HEK293T (cell line): ENCODE data around the gene GNB3.
"Not testable (repeated sequence)": the region's sequence is repeated elsewhere in the genome, so short reads cannot be mapped to it uniquely, and the experiment has no call there.

ENCODE experiments used
- CTCF ChIA-PET: fragments of 350-600 bp; formaldehyde crosslinking; extraction: SDS; loops from one replicate; lab custom pipeline; 2021; ENCODE audit warnings: antibody characterized with exemption, inconsistent platforms; lab: Yijun Ruan, JAX
- POLR2A ChIA-PET: fragments of 350-600 bp; formaldehyde crosslinking; extraction: SDS; loops from one replicate; lab custom pipeline; 2020; ENCODE audit warnings: antibody characterized with exemption, inconsistent platforms; lab: Yijun Ruan, JAX
- DNase-seq: peaks from one replicate; pipeline ENCODE4 v3.0.0; 2012; ENCODE audit warnings: mixed read lengths; ENCODE audit errors: extremely low spot score
- ARNT ChIP-seq: fragments of 450-650 bp; IDR thresholded peaks from 2 replicates; pipeline ENCODE4 v1.6.1; 2017; ENCODE audit warnings: mild to moderate bottlenecking
- BHLHE40 ChIP-seq: fragments of 450-650 bp; IDR thresholded peaks from 2 replicates; pipeline ENCODE4 v1.6.1; 2016; ENCODE audit warnings: mild to moderate bottlenecking, moderate library complexity, borderline replicate concordance
- CTBP1 ChIP-seq: fragments of 450-650 bp; IDR thresholded peaks from 2 replicates; pipeline ENCODE4 v1.6.1; 2016; ENCODE audit warnings: borderline replicate concordance
- ELF4 ChIP-seq: fragments of 450-650 bp; IDR thresholded peaks from 2 replicates; pipeline ENCODE4 v1.6.1; 2017; ENCODE audit warnings: antibody characterized with exemption
- FOXA1 ChIP-seq: fragments of 450-650 bp; IDR thresholded peaks from 2 replicates; pipeline ENCODE4 v1.6.1; 2016; ENCODE audit warnings: mild to moderate bottlenecking
- FOXK2 ChIP-seq: fragments of 450-650 bp; IDR thresholded peaks from 2 replicates; pipeline ENCODE4 v1.6.1; 2016; ENCODE audit warnings: mild to moderate bottlenecking
- FOXM1 ChIP-seq: fragments of 450-650 bp; IDR thresholded peaks from 2 replicates; pipeline ENCODE4 v1.6.1; 2017; ENCODE audit warnings: mild to moderate bottlenecking, borderline replicate concordance
- HDGF ChIP-seq: fragments of 450-650 bp; IDR thresholded peaks from 2 replicates; pipeline ENCODE4 v1.6.1; 2017; ENCODE audit warnings: antibody characterized with exemption, borderline replicate concordance
- L3MBTL2 ChIP-seq: fragments of 450-650 bp; conservative IDR thresholded peaks from 2 replicates; pipeline ENCODE4 v1.6.1; 2016; ENCODE audit warnings: mild to moderate bottlenecking
- LEF1 ChIP-seq: fragments of 450-650 bp; IDR thresholded peaks from 2 replicates; pipeline ENCODE4 v1.6.1; 2017; ENCODE audit warnings: mild to moderate bottlenecking, borderline replicate concordance
- NFRKB ChIP-seq: fragments of 450-650 bp; IDR thresholded peaks from 2 replicates; pipeline ENCODE4 v1.6.1; 2016; ENCODE audit warnings: mild to moderate bottlenecking, moderate library complexity
- PKNOX1 ChIP-seq: fragments of 450-650 bp; IDR thresholded peaks from 2 replicates; pipeline ENCODE4 v1.6.1; 2016
- SP1 ChIP-seq: fragments of 450-650 bp; IDR thresholded peaks from 2 replicates; pipeline ENCODE4 v1.6.1; 2017
- SUZ12 ChIP-seq: fragments of 450-650 bp; IDR thresholded peaks from 2 replicates; pipeline ENCODE4 v1.6.1; 2016; ENCODE audit warnings: mild to moderate bottlenecking
- TARDBP ChIP-seq: fragments of 450-650 bp; IDR thresholded peaks from 2 replicates; pipeline ENCODE4 v1.6.1; 2016
- ZNF384 ChIP-seq: fragments of 450-650 bp; IDR thresholded peaks from 2 replicates; pipeline ENCODE4 v1.6.1; 2016

GNB3 gene

GRCh38 chr12:6860116-6860515, 19.4 kb downstream of the GNB3 start:
- no peak for DNase-seq
- POLR2A ChIA-PET = interaction anchor here (0.7 kb wide), 1 partner anchor 9 kb away, joined by 3 read pairs; no protein-coding TSS in a partner anchor
- CTCF ChIA-PET = no interaction called here
- TF ChIP-seq L3MBTL2 = no peak
- no peak for TF ChIP-seq FOXA1
- TF ChIP-seq CTBP1 = no peak
- TF ChIP-seq BHLHE40 = no peak
- no peak for TF ChIP-seq LEF1
- no peak for TF ChIP-seq FOXK2
- TF ChIP-seq FOXM1 = no peak
- no peak for TF ChIP-seq TARDBP

GRCh38 chr12:6860942-6861341, 20.2 kb downstream of the GNB3 start:
- ChIA-PET CTCF (interaction anchor here (0.9 kb wide), 1 partner anchor 30 kb away, joined by 3 read pairs; no protein-coding TSS in a partner anchor), POLR2A (interaction anchor here (0.9 to 2.0 kb wide), 3 partner anchors 8 to 9 kb away, joined by 3 to 11 read pairs (median 3); partner anchors contain the start of genes CDCA3 and USP5)
- TF ChIP-seq FOXK2 = no peak
- no peak for TF ChIP-seq TARDBP
- TF ChIP-seq HDGF = no peak
- no peak for TF ChIP-seq ELF4
- no peak for TF ChIP-seq ZNF384
- no peak for TF ChIP-seq SUZ12
- no peak for TF ChIP-seq FOXM1
- TF ChIP-seq PKNOX1 = no peak
- no peak for TF ChIP-seq LEF1
- no peak for TF ChIP-seq L3MBTL2
- no peak for TF ChIP-seq NFRKB
- no peak for TF ChIP-seq FOXA1
- TF ChIP-seq CTBP1 = no peak
- no peak for TF ChIP-seq SP1
- no peak for TF ChIP-seq BHLHE40
- TF ChIP-seq ARNT = no peak
- no peak for DNase-seq

GRCh38 chr12:6861391-6861790, 20.7 kb downstream of the GNB3 start:
- CTCF ChIA-PET = interaction anchor here (0.9 kb wide), 1 partner anchor 30 kb away, joined by 3 read pairs; no protein-coding TSS in a partner anchor
- no peak for DNase-seq
- no peak for TF ChIP-seq HDGF
- no peak for TF ChIP-seq NFRKB
- TF ChIP-seq FOXK2 = no peak
- POLR2A ChIA-PET = interaction anchor here (0.8 to 2.0 kb wide), 4 partner anchors 8 to 137 kb away, joined by 3 to 11 read pairs (median 3); partner anchors contain the start of genes CDCA3, COPS7A and USP5

- DNase-seq = no peak
- ChIA-PET POLR2A (interaction anchor here (1.2 to 12.4 kb wide), 3 partner anchors 10 to 30 kb away, joined by 3 to 214 read pairs (median 7); partner anchors contain the start of genes CDCA3, SPSB2 and USP5), CTCF (no interaction called here)
- TF ChIP-seq SUZ12 = no peak
- no peak for TF ChIP-seq ELF4
- TF ChIP-seq CTBP1 = no peak
- no peak for TF ChIP-seq TARDBP
- no peak for TF ChIP-seq L3MBTL2
- TF ChIP-seq ARNT = no peak
- no peak for TF ChIP-seq ZNF384
- TF ChIP-seq SP1 = no peak
Measured at GRCh38 chr12:6863033-6863432, 22.3 kb downstream of the GNB3 start.

GRCh38 chr12:6863586-6864321, 23.0 kb downstream of the GNB3 start:
- POLR2A ChIA-PET = interaction anchor here (1.1 to 12.4 kb wide), 4 partner anchors 9 to 80 kb away, joined by 3 to 214 read pairs (median 8); partner anchors contain the start of genes C12orf57, CDCA3, RNU7-1 and SPSB2
- CTCF ChIA-PET = no interaction called here
- DNase-seq = no peak
- no peak for TF ChIP-seq FOXA1
- no peak for TF ChIP-seq ZNF384
- no peak for TF ChIP-seq CTBP1
- no peak for TF ChIP-seq SUZ12
- TF ChIP-seq LEF1 = no peak

GRCh38 chr12:6865307-6865706, 24.6 kb downstream of the GNB3 start:
- POLR2A ChIA-PET = interaction anchor here (0.9 to 12.4 kb wide), 5 partner anchors 12 to 97 kb away, joined by 3 to 214 read pairs (median 4); partner anchors contain the start of genes C12orf57, CDCA3, RNU7-1 and USP5
- CTCF ChIA-PET = interaction anchor here (0.9 to 1.4 kb wide), 2 partner anchors 26 to 79 kb away, joined by 3 read pairs; no protein-coding TSS in a partner anchor
- not testable (repeated sequence) for DNase-seq

GRCh38 chr12:6866163-6866919, 25.6 kb downstream of the GNB3 start:
- TF ChIP-seq CTBP1 (no peak), FOXK2 (no peak), FOXA1 (no peak), SUZ12 (no peak)
- POLR2A ChIA-PET = interaction anchor here (0.9 to 12.4 kb wide), 15 partner anchors 13 to 177 kb away, joined by 3 to 214 read pairs (median 5); partner anchors contain the start of genes C12orf57, CDCA3, COPS7A and MLF2
- DNase-seq = no peak
- CTCF ChIA-PET = interaction anchor here (1.4 kb wide), 1 partner anchor 25 kb away, joined by 3 read pairs; no protein-coding TSS in a partner anchor
